IMR-90 (cell line): ENCODE measurements around the gene DPF3. TPM values are rescaled to one million over a fixed set of nuclear protein-coding genes. Genes with fewer than 3 reads are reported as not detected.

Experiments used
- ATAC-seq: fragments of 200-7000 bp; cut with Tn5 transposase; 2 replicates; pipeline ENCODE4 v1.9.1; 2020; ENCODE audit warnings: low read depth, mild to moderate bottlenecking, moderate library complexity
- BruUV-seq: library from RNA; stranded (reverse); fragments of 400-500 nt; replicated peaks from 2 replicates; lab custom pipeline; 2021; lab: Mats Ljungman, UMichigan
- CTCF ChIA-PET: fragments of 300-600 bp; formaldehyde crosslinking; extraction: SDS; loops from one replicate; lab custom pipeline; 2021; ENCODE audit warnings: antibody characterized with exemption; lab: Yijun Ruan, JAX
- POLR2A ChIA-PET: fragments of 300-600 bp; sonication (Branson Sonifier 250); formaldehyde crosslinking; loops from one replicate; lab custom pipeline; 2022; ENCODE audit warnings: antibody characterized with exemption; ENCODE audit not compliant: unreplicated experiment; lab: Charles Lee
- DNase-seq: peaks from one replicate; pipeline ENCODE4 v3.0.0; 2013
- H2AFZ ChIP-seq: replicated peaks from 2 replicates; pipeline ENCODE3; 2013; ENCODE audit warnings: low read length, mild to moderate bottlenecking; ENCODE audit not compliant: poor library complexity
- H2AK5ac ChIP-seq: 2 replicates; pipeline ENCODE4 v1.6.1; 2013; ENCODE audit warnings: low read depth, low read length, inconsistent platforms
- H2AK9ac ChIP-seq: replicated peaks from 2 replicates; pipeline ENCODE3; 2013; ENCODE audit warnings: mild to moderate bottlenecking, low read depth, low read length, moderate library complexity; ENCODE audit not compliant: poor library complexity
- H2BK120ac ChIP-seq: 2 replicates; pipeline ENCODE4 v1.6.1; 2013; ENCODE audit warnings: low read depth, low read length, inconsistent platforms
- H2BK15ac ChIP-seq: 3 replicates; pipeline ENCODE4 v1.6.1; 2013; ENCODE audit warnings: low read depth, low read length, inconsistent platforms
- H2BK20ac ChIP-seq: 2 replicates; pipeline ENCODE4 v1.6.1; 2013; ENCODE audit warnings: low read depth, mild to moderate bottlenecking, inconsistent platforms, low read length, moderate library complexity
- H2BK5ac ChIP-seq: 2 replicates; pipeline ENCODE4 v1.6.1; 2013; ENCODE audit warnings: mild to moderate bottlenecking, low read depth, low read length, inconsistent platforms; ENCODE audit not compliant: poor library complexity, severe bottlenecking
- H3K14ac ChIP-seq: replicated peaks from 2 replicates; pipeline ENCODE4 v1.6.1; 2013; ENCODE audit warnings: low read depth, low read length, inconsistent platforms
- H3K18ac ChIP-seq: 2 replicates; pipeline ENCODE4 v1.6.1; 2013; ENCODE audit warnings: low read depth, low read length, control low read depth
- H3K23ac ChIP-seq: 2 replicates; pipeline ENCODE4 v1.6.1; 2013; ENCODE audit warnings: low read depth, low read length, inconsistent platforms
- H3K27ac ChIP-seq: 2 replicates; pipeline ENCODE4 v1.5.1; 2013; ENCODE audit warnings: mild to moderate bottlenecking, control low read depth, low read length; ENCODE audit not compliant: insufficient read depth
- H3K27me3 ChIP-seq: 2 replicates; pipeline ENCODE4 v1.6.1; 2013; ENCODE audit warnings: low read length; ENCODE audit not compliant: control insufficient read depth, insufficient read depth
- H3K36me3 ChIP-seq: 2 replicates; pipeline ENCODE4 v1.6.1; 2013; ENCODE audit warnings: low read length, mixed read lengths; ENCODE audit not compliant: control insufficient read depth, insufficient read depth
- H3K4ac ChIP-seq: 2 replicates; pipeline ENCODE4 v1.6.1; 2013; ENCODE audit warnings: low read depth, low read length, inconsistent platforms
- H3K4me1 ChIP-seq: 2 replicates; pipeline ENCODE4 v1.6.1; 2013; ENCODE audit warnings: low read length, mixed read lengths; ENCODE audit not compliant: control insufficient read depth, insufficient read depth
- H3K4me2 ChIP-seq: 2 replicates; pipeline ENCODE4 v1.6.1; 2013; ENCODE audit warnings: low read depth, mild to moderate bottlenecking, control low read depth, low read length, moderate library complexity
- H3K4me3 ChIP-seq: 2 replicates; pipeline ENCODE4 v1.5.1; 2013; ENCODE audit warnings: low read depth, mild to moderate bottlenecking, control low read depth, low read length, moderate library complexity; ENCODE audit not compliant: insufficient read depth
- H3K56ac ChIP-seq: 2 replicates; pipeline ENCODE4 v1.6.1; 2013; ENCODE audit warnings: low read length, inconsistent platforms; ENCODE audit not compliant: insufficient read depth; ENCODE audit errors: extremely low read depth
- H3K79me1 ChIP-seq, 2 experiments: 2 replicates each; pipeline ENCODE4 v1.6.1; 2013; ENCODE audit warnings: low read length in 2 of 2, inconsistent platforms in 1 of 2, low read depth in 1 of 2
- H3K9ac ChIP-seq: 2 replicates; pipeline ENCODE4 v1.6.1; 2013; ENCODE audit warnings: low read depth, low read length, control low read depth
- H3K9me1 ChIP-seq: 2 replicates; pipeline ENCODE4 v1.6.1; 2013; ENCODE audit warnings: low read length, inconsistent platforms; ENCODE audit not compliant: insufficient read depth
- H3K9me3 ChIP-seq: 2 replicates; pipeline ENCODE4 v1.6.1; 2013; ENCODE audit warnings: low read length; ENCODE audit not compliant: control insufficient read depth, insufficient read depth
- H4K20me1 ChIP-seq: 2 replicates; pipeline ENCODE4 v1.6.1; 2013; ENCODE audit warnings: low read length, inconsistent platforms; ENCODE audit not compliant: insufficient read depth
- H4K5ac ChIP-seq: 2 replicates; pipeline ENCODE4 v1.6.1; 2013; ENCODE audit warnings: mild to moderate bottlenecking, low read depth, low read length, control low read depth
- H4K8ac ChIP-seq, 2 experiments: 2 replicates each; pipeline ENCODE4 v1.6.1; 2013; ENCODE audit warnings: low read depth in 2 of 2, low read length in 2 of 2, control low read depth in 1 of 2, inconsistent platforms in 1 of 2
- H4K91ac ChIP-seq: 2 replicates; pipeline ENCODE4 v1.6.1; 2013; ENCODE audit warnings: low read depth, low read length, inconsistent platforms; ENCODE audit not compliant: insufficient read depth
- CHD1 ChIP-seq: IDR thresholded peaks from 2 replicates; pipeline ENCODE4 v1.6.1; 2012; ENCODE audit warnings: low read depth, low read length, improper control_type of control experiment
- FOS ChIP-seq: fragments of 150-350 bp; IDR thresholded peaks from 2 replicates; pipeline ENCODE4 v1.6.1; 2016; ENCODE audit warnings: low read depth, low read length
- MAZ ChIP-seq: IDR thresholded peaks from 2 replicates; pipeline ENCODE4 v1.6.1; 2012; ENCODE audit warnings: low read depth, mild to moderate bottlenecking, low read length, improper control_type of control experiment, moderate library complexity, borderline replicate concordance
- MXI1 ChIP-seq: IDR thresholded peaks from 2 replicates; pipeline ENCODE4 v1.6.1; 2012; ENCODE audit warnings: low read depth, mild to moderate bottlenecking, low read length, moderate library complexity, borderline replicate concordance
- NFE2L2 ChIP-seq: fragments of 150-350 bp; IDR thresholded peaks from 2 replicates; pipeline ENCODE4 v1.6.1; 2016; ENCODE audit warnings: low read depth, mild to moderate bottlenecking, low read length
- POLR2A ChIP-seq: IDR thresholded peaks from 2 replicates; pipeline ENCODE4 v1.6.1; 2012; ENCODE audit warnings: mild to moderate bottlenecking, low read depth, low read length
- SMC3 ChIP-seq: fragments of 150-350 bp; IDR thresholded peaks from 2 replicates; pipeline ENCODE4 v1.6.1; 2016; ENCODE audit warnings: low read depth, mild to moderate bottlenecking, antibody characterized with exemption, low read length, moderate library complexity
- WGBS, 2 experiments: methylation state at CpG; one replicate each; pipeline versions ENCODE4 v1.1.5 to v1.1.7; 2013; ENCODE audit warnings: missing lambda C conversion rate in 2 of 2; ENCODE audit not compliant: insufficient read length in 1 of 2; ENCODE audit errors: extremely low coverage in 2 of 2; 5-methylcytosine and 5-hydroxymethylcytosine counted together
- dilution Hi-C: fragments of 300-500 bp; cut with HindIII; formaldehyde crosslinking; loops from one replicate; pipeline ENCODE4 v1.14.3; 2018; ENCODE audit warnings: low sequenced_read_pairs; ENCODE audit not compliant: unreplicated experiment
- in situ Hi-C: fragments of 300-500 bp; cut with MboI; formaldehyde crosslinking; loops from 3 replicates; pipeline ENCODE4 v1.14.3; 2019; ENCODE audit warnings: low sequenced_read_pairs, inconsistent platforms, mixed read lengths
- intact Hi-C: fragments of 100-400 bp; cut with micrococcal nuclease; formaldehyde crosslinking; loops from 2 replicates; pipeline ENCODE4 v1.10.0; 2022
- polyA plus RNA-seq, 3 experiments: library from polyadenylated mRNA; depleted of rRNA; stranded (reverse); fragments of >200 nt; gene quantifications; 2 replicates each; pipeline ENCODE4 v1.2.3, GENCODE V29; 2012; ENCODE audit warnings: low replicate concordance in 1 of 3
- total RNA-seq: library from RNA; depleted of rRNA; stranded (reverse); fragments of >200 nt; gene quantifications from 2 replicates; pipeline ENCODE4 v1.2.3, GENCODE V29; 2012

DPF3 gene
- total and polyA plus RNA-seq, 2 of the 4 experiments (the other 2 are of a cell fraction): 30.5 to 32.8 TPM

DNA sequence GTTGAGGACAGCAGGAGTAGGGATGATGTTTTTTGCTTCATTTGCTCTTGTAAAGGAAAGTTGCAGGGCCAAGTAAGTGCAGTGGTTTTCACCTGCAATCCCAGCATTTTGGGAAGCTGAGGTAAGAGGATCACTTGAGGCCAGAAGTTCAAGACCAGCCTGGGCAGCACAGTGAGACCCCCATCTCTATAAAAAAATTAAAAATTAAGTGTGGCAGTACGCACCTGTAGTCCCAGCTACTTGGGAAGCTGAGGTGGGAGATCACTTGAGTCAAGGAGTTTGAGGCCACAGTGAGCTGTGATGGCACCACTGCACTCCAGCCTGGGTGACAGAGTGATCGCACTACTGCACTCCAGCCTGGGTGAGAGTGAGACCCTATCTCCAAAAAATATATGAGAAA lies 10.8 kb downstream of the DPF3 start:
- no peak overlapping the region for H3K18ac ChIP-seq
- no peak overlapping the region for H3K23ac ChIP-seq
- BruUV-seq: no TSS peak
- POLR2A ChIA-PET: no interaction called here
- H3K14ac ChIP-seq: no peak overlapping the region
- no peak overlapping the region for H2BK15ac ChIP-seq
- H3K4me1 ChIP-seq: peaks cover 8% of the 10 kb centered on the region
- intact Hi-C loops (no loop called here), dilution Hi-C loops (no loop called here), in situ Hi-C loops (no loop called here)
- no peak overlapping the region for H2BK5ac ChIP-seq
- no peak overlapping the region for H3K56ac ChIP-seq
- no peak overlapping the region for H2BK20ac ChIP-seq
- DNase-seq (no peak), ATAC-seq (no peak)
- H4K91ac ChIP-seq: no peak overlapping the region
- no peak overlapping the region for H3K9ac ChIP-seq
- H4K8ac ChIP-seq: no peak overlapping the region
- H2AK5ac ChIP-seq: 0 out of 2 replicates have a peak overlapping the region, but pooled peaks have one; percentile 18
- no peaks in the 10 kb centered on the region for H3K9me3 ChIP-seq
- no peak overlapping the region for H3K27ac ChIP-seq
- H3K79me1 ChIP-seq: peaks cover 41 to 87% of the 10 kb centered on the region in 2 experiments
- peaks cover 3% of the 10 kb centered on the region; the same call in 1 of the 2 replicates for H3K36me3 ChIP-seq
- CTCF ChIA-PET: interaction anchor here (1.3 kb wide), 1 partner anchor 21 kb away, joined by 4 read pairs; no protein-coding TSS in a partner anchor
- H2BK120ac ChIP-seq: no peak overlapping the region
- no CpG with 5 or more reads among the region's 2 CpGs for WGBS, 2 experiments
- H3K4me3 ChIP-seq: no peak overlapping the region
- no peak overlapping the region for H3K4me2 ChIP-seq
- H4K20me1 ChIP-seq: peaks cover 58% of the 10 kb centered on the region
- H4K5ac ChIP-seq: no peak overlapping the region
- H3K9me1 ChIP-seq: peaks cover 8% of the 10 kb centered on the region
- H2AK9ac ChIP-seq: peak overlapping the region; percentile 25
- no peaks in the 10 kb centered on the region for H3K27me3 ChIP-seq
- H3K4ac ChIP-seq: no peak overlapping the region
- no peak for TF ChIP-seq SMC3
- TF ChIP-seq NFE2L2: no peak
- TF ChIP-seq MAZ: no peak
- no peak for TF ChIP-seq FOS
- no peak for TF ChIP-seq CHD1
- no peak for TF ChIP-seq POLR2A
- no peak for TF ChIP-seq MXI1
- H2AFZ ChIP-seq: no peak overlapping the region
